SK-N-SH (cell line): ENCODE results near the gene PIGM. TPM values are rescaled to one million over a fixed set of nuclear protein-coding genes. Genes with fewer than 3 reads are reported as not detected.

Experiments used
- CTCF ChIA-PET: fragments of 300-600, 350-600 bp; formaldehyde crosslinking; extraction: SDS; loops from one replicate; lab custom pipeline; 2021; lab: Yijun Ruan, JAX
- POLR2A ChIA-PET: fragments of 350-600 bp; sonication (Branson Sonifier 250); formaldehyde crosslinking; extraction: SDS; loops from one replicate; lab custom pipeline; 2020; ENCODE audit warnings: antibody characterized with exemption, inconsistent platforms; lab: Yijun Ruan, JAX
- DNase-seq: peaks from one replicate; pipeline ENCODE4 v3.0.0; 2012
- H2AFZ ChIP-seq: fragments of 200-600 bp; sonication (generic); 2 replicates; pipeline ENCODE4 v1.8.1; 2016; ENCODE audit warnings: antibody characterized with exemption, mild to moderate bottlenecking, low read depth
- H3F3A ChIP-seq: fragments of 200-600 bp; sonication (generic); replicated peaks from 2 replicates; pipeline ENCODE3; 2016; ENCODE audit warnings: antibody characterized with exemption, mild to moderate bottlenecking; ENCODE audit not compliant: insufficient read depth
- H3K27ac ChIP-seq, 2 experiments: fragments of 200-500 bp in 1 of 2; fragments of 200-600 bp in 1 of 2; sonication (Bioruptor generic) in 1 of 2; sonication (generic), shearing (Covaris generic) in 1 of 2; 2 replicates each; pipeline versions ENCODE4 v1.5.1 to v1.6.1; 2014 to 2016; ENCODE audit warnings: low read depth in 2 of 2, inconsistent platforms in 1 of 2, low read length in 1 of 2, mild to moderate bottlenecking in 1 of 2, mixed read lengths in 1 of 2
- H3K27me3 ChIP-seq: fragments of 200-600 bp; sonication (generic), shearing (Covaris generic); 2 replicates; pipeline ENCODE4 v1.6.1; 2016; ENCODE audit warnings: mixed run types; ENCODE audit not compliant: insufficient read depth
- H3K36me3 ChIP-seq, 2 experiments: fragments of 200-500 bp in 1 of 2; fragments of 200-600 bp in 1 of 2; sonication (Bioruptor generic) in 1 of 2; sonication (generic) in 1 of 2; replicated peaks in 1 of 2; 2 replicates each; pipeline versions ENCODE3 to v1.5.1; 2014 to 2016; ENCODE audit warnings: low read length in 1 of 2, mild to moderate bottlenecking in 1 of 2; ENCODE audit not compliant: insufficient read depth in 2 of 2, control insufficient read depth in 1 of 2
- H3K4me1 ChIP-seq, 2 experiments: fragments of 200-500 bp in 1 of 2; fragments of 200-600 bp in 1 of 2; sonication (Bioruptor generic) in 1 of 2; sonication (generic), shearing (Covaris generic) in 1 of 2; 2 replicates each; pipeline versions ENCODE4 v1.5.1 to v1.6.1; 2014 to 2016; ENCODE audit warnings: low read depth in 1 of 2, low read length in 1 of 2, mixed run types in 1 of 2; ENCODE audit not compliant: insufficient read depth in 2 of 2, control insufficient read depth in 1 of 2
- H3K4me2 ChIP-seq: fragments of 200-600 bp; sonication (generic), shearing (Covaris generic); 2 replicates; pipeline ENCODE4 v1.6.1; 2017; ENCODE audit warnings: mixed run types
- H3K4me3 ChIP-seq, 2 experiments: fragments of 200-500 bp in 1 of 2; fragments of 200-600 bp in 1 of 2; sonication (Bioruptor generic) in 1 of 2; sonication (generic), shearing (Covaris generic) in 1 of 2; 2 replicates each; pipeline versions ENCODE4 v1.5.1 to v1.8.1; 2014 to 2016; ENCODE audit warnings: low read depth in 2 of 2, inconsistent platforms in 1 of 2, low read length in 1 of 2, mild to moderate bottlenecking in 1 of 2, mixed read lengths in 1 of 2, moderate library complexity in 1 of 2
- H3K79me2 ChIP-seq: fragments of 200-600 bp; sonication (generic); 2 replicates; pipeline ENCODE4 v1.8.1; 2017; ENCODE audit warnings: mild to moderate bottlenecking; ENCODE audit not compliant: insufficient read depth
- H3K9ac ChIP-seq: fragments of 200-600 bp; sonication (generic); 2 replicates; pipeline ENCODE4 v1.6.1; 2017; ENCODE audit warnings: mixed run types
- H3K9me2 ChIP-seq: fragments of 200-600 bp; sonication (generic); 2 replicates; pipeline ENCODE4 v1.6.1; 2017; ENCODE audit warnings: mixed run types
- H3K9me3 ChIP-seq: fragments of 200-600 bp; sonication (generic); 2 replicates; pipeline ENCODE4 v1.6.1; 2017; ENCODE audit warnings: mixed run types, mild to moderate bottlenecking, moderate library complexity
- H4K20me1 ChIP-seq: fragments of 200-600 bp; sonication (generic); 2 replicates; pipeline ENCODE4 v1.6.1; 2017; ENCODE audit warnings: mild to moderate bottlenecking, mixed run types; ENCODE audit not compliant: insufficient read depth
- CTCF ChIP-seq: fragments of 200-600 bp; sonication (generic); IDR thresholded peaks from 2 replicates; pipeline ENCODE4 v1.6.1; 2017; ENCODE audit warnings: antibody characterized with exemption, mild to moderate bottlenecking, moderate library complexity
- ELF1 ChIP-seq: IDR thresholded peaks from 2 replicates; pipeline ENCODE4 v1.4.0; 2012
- FOXM1 ChIP-seq: IDR thresholded peaks from 2 replicates; pipeline ENCODE4 v1.4.0; 2012; ENCODE audit warnings: low read depth, mild to moderate bottlenecking
- IRF3 ChIP-seq: fragments of 150-350 bp; IDR thresholded peaks from 2 replicates; pipeline ENCODE4 v1.6.1; 2016; ENCODE audit warnings: mild to moderate bottlenecking, low read depth, low read length
- JUND ChIP-seq: IDR thresholded peaks from 2 replicates; pipeline ENCODE4 v1.4.0; 2012
- MXI1 ChIP-seq: IDR thresholded peaks from 2 replicates; pipeline ENCODE4 v1.6.1; 2012; ENCODE audit warnings: mild to moderate bottlenecking, low read depth, low read length, improper control_type of control experiment
- NFIC ChIP-seq: IDR thresholded peaks from 2 replicates; pipeline ENCODE4 v1.4.0; 2012; ENCODE audit warnings: borderline replicate concordance
- RFX5 ChIP-seq: IDR thresholded peaks from 2 replicates; pipeline ENCODE4 v1.6.1; 2012; ENCODE audit warnings: mild to moderate bottlenecking, improper control_type of control experiment, low read length
- TAF1 ChIP-seq: IDR thresholded peaks from 2 replicates; pipeline ENCODE4 v1.6.1; 2012; ENCODE audit warnings: low read depth, mild to moderate bottlenecking, low read length, moderate library complexity, borderline replicate concordance
- WGBS: methylation state at CpG from one replicate; pipeline ENCODE4 v1.1.6; 2017; ENCODE audit warnings: low lambda C conversion rate; 5-methylcytosine and 5-hydroxymethylcytosine counted together
- polyA plus RNA-seq, 3 experiments: library from polyadenylated mRNA; depleted of rRNA; stranded (reverse); fragments of >200 nt; gene quantifications; 2 replicates each; pipeline ENCODE4 v1.2.3, GENCODE V29; 2012
- TF ChIP-seq, protein P1 (sequence below): IDR thresholded peaks from 2 replicates; pipeline ENCODE4; 2012
- TF ChIP-seq, protein P2 (sequence below): IDR thresholded peaks from 2 replicates; pipeline ENCODE4 v1.4.0; 2012; ENCODE audit warnings: low read depth, borderline replicate concordance

Gene PIGM
- polyA plus RNA-seq, 1 of the 3 experiments (the other 2 are of a cell fraction): 4.0 TPM

- TF ChIP-seq IRF3: no peak
- TF ChIP-seq, protein P1, sequence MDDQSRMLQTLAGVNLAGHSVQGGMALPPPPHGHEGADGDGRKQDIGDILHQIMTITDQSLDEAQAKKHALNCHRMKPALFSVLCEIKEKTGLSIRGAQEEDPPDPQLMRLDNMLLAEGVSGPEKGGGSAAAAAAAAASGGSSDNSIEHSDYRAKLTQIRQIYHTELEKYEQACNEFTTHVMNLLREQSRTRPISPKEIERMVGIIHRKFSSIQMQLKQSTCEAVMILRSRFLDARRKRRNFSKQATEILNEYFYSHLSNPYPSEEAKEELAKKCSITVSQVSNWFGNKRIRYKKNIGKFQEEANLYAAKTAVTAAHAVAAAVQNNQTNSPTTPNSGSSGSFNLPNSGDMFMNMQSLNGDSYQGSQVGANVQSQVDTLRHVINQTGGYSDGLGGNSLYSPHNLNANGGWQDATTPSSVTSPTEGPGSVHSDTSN: no peak
- no peak for TF ChIP-seq NFIC
- no peak for TF ChIP-seq FOXM1
These were observed 8.7 kb upstream of the PIGM start (continued) for GRCh38 chr1:160040476-160040875.

DNA sequence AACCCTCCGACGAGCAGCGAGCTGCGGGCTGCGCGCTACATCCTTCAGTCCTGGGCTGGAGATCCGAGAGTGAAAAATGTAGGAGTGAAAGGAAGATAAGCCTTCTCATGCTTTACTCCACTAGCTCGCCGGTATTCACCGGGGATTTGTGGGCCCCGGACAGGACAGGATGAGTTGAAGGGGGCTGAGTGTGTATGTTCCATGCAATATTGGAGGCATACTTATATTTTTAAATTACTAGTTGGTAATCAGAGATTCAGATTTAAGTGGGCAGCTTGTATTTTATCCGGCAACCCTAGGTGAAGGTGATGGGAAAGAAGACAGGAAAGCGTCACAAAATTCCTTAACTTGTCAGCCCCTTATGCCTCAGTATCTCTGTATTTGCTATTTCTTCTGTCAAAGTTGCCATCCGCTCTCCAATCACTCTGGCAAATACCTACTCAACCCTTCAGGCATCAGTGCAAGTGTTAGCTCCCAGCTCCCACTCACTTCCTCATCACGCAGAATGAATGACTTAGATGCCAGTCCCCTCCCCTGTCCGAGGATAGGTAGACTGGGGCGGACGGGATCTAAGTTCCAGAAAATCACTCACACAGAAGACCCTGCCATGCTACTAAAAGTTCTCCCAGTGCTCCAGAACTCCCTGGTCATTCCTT, 503 bp upstream of the PIGM start:
- Histone ChIP-seq H4K20me1 (no peaks in the 10 kb centered on the region), H3K79me2 (peaks cover 9% of the 10 kb centered on the region; the same call in 1 of the 2 replicates), H2AFZ (peak overlapping the region; percentile 99), H3F3A (no peaks in the 10 kb centered on the region), H3K4me3 (peak overlapping the region; percentile 84 to 93), H3K4me1 (peaks cover 0 to 15% of the 10 kb centered on the region in 2 experiments; a peak in 2 of 4 replicates), H3K4me2 (peak overlapping the region; percentile 85), H3K27ac (peak overlapping the region in 1 of 2 experiments; percentile 58; a peak in 2 of 4 replicates), H3K9me3 (no peaks in the 10 kb centered on the region), H3K9ac (peak overlapping the region; percentile 68), H3K36me3 (peaks cover 0 to 10% of the 10 kb centered on the region in 2 experiments), H3K9me2 (no peaks in the 10 kb centered on the region), H3K27me3 (peaks cover 5% of the 10 kb centered on the region; the same call in 1 of the 2 replicates)
- POLR2A ChIA-PET: interaction anchor here (1.0 to 1.7 kb wide), 3 partner anchors 14 to 227 kb away, joined by 3 to 4 read pairs (median 3); no protein-coding TSS in a partner anchor
- CTCF ChIA-PET: interaction anchor here (0.9 to 5.8 kb wide), 7 partner anchors 14 to 234 kb away, joined by 3 to 47 read pairs (median 10); partner anchors contain the start of gene KCNJ9
- WGBS: 2% methylated on average over 18 of the region's 18 CpGs
- peak; percentile 33 for DNase-seq
- no peak for TF ChIP-seq RFX5
- TF ChIP-seq NFIC: 0 out of 2 replicates have a peak, but pooled peaks have one; percentile 1

GRCh38 chr1:160030657-160031364, 979 bp downstream of the PIGM start:
- 14% methylated on average over 23 of the region's 23 CpGs for WGBS
- no peak for TF ChIP-seq TAF1
- TF ChIP-seq MXI1: 0 out of 2 replicates have a peak, but pooled peaks have one; percentile 44
- TF ChIP-seq CTCF: no peak
- TF ChIP-seq ELF1: no peak
- TF ChIP-seq, protein P2, sequence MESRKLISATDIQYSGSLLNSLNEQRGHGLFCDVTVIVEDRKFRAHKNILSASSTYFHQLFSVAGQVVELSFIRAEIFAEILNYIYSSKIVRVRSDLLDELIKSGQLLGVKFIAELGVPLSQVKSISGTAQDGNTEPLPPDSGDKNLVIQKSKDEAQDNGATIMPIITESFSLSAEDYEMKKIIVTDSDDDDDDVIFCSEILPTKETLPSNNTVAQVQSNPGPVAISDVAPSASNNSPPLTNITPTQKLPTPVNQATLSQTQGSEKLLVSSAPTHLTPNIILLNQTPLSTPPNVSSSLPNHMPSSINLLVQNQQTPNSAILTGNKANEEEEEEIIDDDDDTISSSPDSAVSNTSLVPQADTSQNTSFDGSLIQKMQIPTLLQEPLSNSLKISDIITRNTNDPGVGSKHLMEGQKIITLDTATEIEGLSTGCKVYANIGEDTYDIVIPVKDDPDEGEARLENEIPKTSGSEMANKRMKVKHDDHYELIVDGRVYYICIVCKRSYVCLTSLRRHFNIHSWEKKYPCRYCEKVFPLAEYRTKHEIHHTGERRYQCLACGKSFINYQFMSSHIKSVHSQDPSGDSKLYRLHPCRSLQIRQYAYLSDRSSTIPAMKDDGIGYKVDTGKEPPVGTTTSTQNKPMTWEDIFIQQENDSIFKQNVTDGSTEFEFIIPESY: no peak
- no peak for TF ChIP-seq JUND
- TF ChIP-seq, all 33 proteins: peak for 1
- Histone ChIP-seq H3K79me2 (peaks cover 9% of the 10 kb centered on the region; the same call in 1 of the 2 replicates), H2AFZ (peak overlapping the region; percentile 99), H4K20me1 (no peaks in the 10 kb centered on the region), H3K4me2 (peak overlapping the region; percentile 85), H3K9me3 (no peaks in the 10 kb centered on the region), H3K36me3 (peaks cover 4 to 12% of the 10 kb centered on the region in 2 experiments), H3K27ac (peak overlapping the region in 1 of 2 experiments; percentile 82; a peak in 1 of 4 replicates), H3K9ac (peak overlapping the region; percentile 68; the same call in 1 of the 2 replicates), H3K4me3 (peak overlapping the region; percentile 84 to 93), H3K27me3 (peaks cover under 1% of the 10 kb centered on the region; the same call in 1 of the 2 replicates), H3K4me1 (peaks cover 0 to 15% of the 10 kb centered on the region in 2 experiments; a peak in 2 of 4 replicates), H3F3A (no peaks in the 10 kb centered on the region), H3K9me2 (no peaks in the 10 kb centered on the region)
- peak; percentile 37 for DNase-seq
- POLR2A ChIA-PET: interaction anchor here (0.7 to 1.7 kb wide), 3 partner anchors 16 to 56 kb away, joined by 3 to 4 read pairs (median 3); no protein-coding TSS in a partner anchor
- CTCF ChIA-PET: interaction anchor here (0.6 to 5.8 kb wide), 10 partner anchors 16 to 250 kb away, joined by 3 to 47 read pairs (median 5); partner anchors contain the start of genes DUSP23 and KCNJ9
